SK-N-SH treated with all-trans-retinoic acid at 6 μM for 48 hours (cell line): Measurements from ENCODE around the gene CYP4F12.

Source experiments
- ATAC-seq: fragments of 200-7000 bp; cut with Tn5 transposase; 3 replicates; pipeline ENCODE4 v1.9.1; 2020; ENCODE audit warnings: mild to moderate bottlenecking, moderate library complexity
- ARNTL ChIP-seq: fragments of 450-650 bp; formaldehyde crosslinking; IDR thresholded peaks from 2 replicates; pipeline ENCODE4 v1.5.0; 2020; ENCODE audit warnings: low read depth, mild to moderate bottlenecking, moderate library complexity, borderline replicate concordance
- BACH2 ChIP-seq: fragments of 250-450 bp; sonication (Bioruptor Pico); IDR thresholded peaks from 2 replicates; pipeline ENCODE4 v1.9.0; 2021; ENCODE audit warnings: mild to moderate bottlenecking, borderline replicate concordance
- CREB5 ChIP-seq: fragments of 250-450 bp; sonication (Bioruptor Pico); IDR thresholded peaks from 2 replicates; pipeline ENCODE4 v1.5.1; 2020; ENCODE audit warnings: low read depth, mild to moderate bottlenecking, moderate library complexity
- CSDC2 ChIP-seq: fragments of 250-450 bp; sonication (Bioruptor Pico); IDR thresholded peaks from 2 replicates; pipeline ENCODE4 v1.5.0; 2020; ENCODE audit warnings: mild to moderate bottlenecking, moderate library complexity
- ESRRG ChIP-seq: fragments of 250-450 bp; sonication (Bioruptor Pico); IDR thresholded peaks from 2 replicates; pipeline ENCODE4 v1.6.1; 2021; ENCODE audit warnings: mild to moderate bottlenecking
- GLIS3 ChIP-seq: fragments of 250-450 bp; sonication (Bioruptor Pico); IDR thresholded peaks from 2 replicates; pipeline ENCODE4 v1.5.0; 2020; ENCODE audit warnings: mild to moderate bottlenecking, moderate library complexity
- ISL1 ChIP-seq: fragments of 250-450 bp; sonication (Bioruptor Pico); IDR thresholded peaks from 2 replicates; pipeline ENCODE4 v2.1.2; 2022; ENCODE audit warnings: mild to moderate bottlenecking, moderate library complexity
- OSR1 ChIP-seq: fragments of 250-450 bp; sonication (Bioruptor Pico); IDR thresholded peaks from 2 replicates; pipeline ENCODE4 v1.8.0; 2022; ENCODE audit warnings: moderate library complexity, mild to moderate bottlenecking, inconsistent platforms
- POU6F1 ChIP-seq: fragments of 250-450 bp; sonication (Bioruptor Pico); IDR thresholded peaks from 2 replicates; pipeline ENCODE4 v1.8.0; 2021; ENCODE audit warnings: low read depth, mild to moderate bottlenecking, moderate library complexity, borderline replicate concordance
- PPARA ChIP-seq: fragments of 250-450 bp; sonication (Bioruptor Pico); IDR thresholded peaks from 2 replicates; pipeline ENCODE4 v1.5.0; 2020; ENCODE audit warnings: mild to moderate bottlenecking, borderline replicate concordance
- RARB ChIP-seq: fragments of 250-450 bp; sonication (Bioruptor Pico); IDR thresholded peaks from 2 replicates; pipeline ENCODE4 v1.8.0; 2021; ENCODE audit warnings: mild to moderate bottlenecking, moderate library complexity
- TCF4 ChIP-seq: fragments of 250-450 bp; sonication (Bioruptor Pico); IDR thresholded peaks from 2 replicates; pipeline ENCODE4 v1.8.0; 2021; ENCODE audit warnings: mild to moderate bottlenecking, moderate library complexity, borderline replicate concordance
- ZC3H10 ChIP-seq: fragments of 250-450 bp; sonication (Bioruptor Pico); IDR thresholded peaks from 2 replicates; pipeline ENCODE4 v1.5.1; 2021; ENCODE audit warnings: mild to moderate bottlenecking, moderate library complexity
- ZFP3 ChIP-seq: fragments of 250-450 bp; sonication (Bioruptor Pico); IDR thresholded peaks from 2 replicates; pipeline ENCODE4 v1.5.0; 2020; ENCODE audit warnings: mild to moderate bottlenecking, moderate library complexity
- ZFP30 ChIP-seq: fragments of 450-650 bp; formaldehyde crosslinking; IDR thresholded peaks from 2 replicates; pipeline ENCODE4 v1.5.0; 2022; ENCODE audit warnings: mild to moderate bottlenecking, moderate library complexity
- ZNF70 ChIP-seq: fragments of 450-650 bp; formaldehyde crosslinking; IDR thresholded peaks from 2 replicates; pipeline ENCODE4 v1.5.0; 2020; ENCODE audit warnings: mild to moderate bottlenecking, moderate library complexity
- ZNF8 ChIP-seq: fragments of 450-650 bp; formaldehyde crosslinking; IDR thresholded peaks from 2 replicates; pipeline ENCODE4 v1.5.0; 2020; ENCODE audit warnings: mild to moderate bottlenecking, moderate library complexity
- TF ChIP-seq, protein P1 (sequence below): fragments of 250-450 bp; sonication (Bioruptor Pico); IDR thresholded peaks from 2 replicates; pipeline ENCODE4 v1.8.0; 2020; ENCODE audit warnings: mild to moderate bottlenecking, moderate library complexity, borderline replicate concordance
- TF ChIP-seq, protein P2 (sequence below): fragments of 250-450 bp; sonication (Bioruptor Pico); IDR thresholded peaks from 2 replicates; pipeline ENCODE4 v1.5.1; 2021; ENCODE audit warnings: mild to moderate bottlenecking, moderate library complexity
- TF ChIP-seq, protein P3 (sequence below): fragments of 250-450 bp; sonication (Bioruptor Pico); IDR thresholded peaks from 2 replicates; pipeline ENCODE4 v1.5.0; 2020; ENCODE audit warnings: mild to moderate bottlenecking, moderate library complexity

Gene CYP4F12

DNA sequence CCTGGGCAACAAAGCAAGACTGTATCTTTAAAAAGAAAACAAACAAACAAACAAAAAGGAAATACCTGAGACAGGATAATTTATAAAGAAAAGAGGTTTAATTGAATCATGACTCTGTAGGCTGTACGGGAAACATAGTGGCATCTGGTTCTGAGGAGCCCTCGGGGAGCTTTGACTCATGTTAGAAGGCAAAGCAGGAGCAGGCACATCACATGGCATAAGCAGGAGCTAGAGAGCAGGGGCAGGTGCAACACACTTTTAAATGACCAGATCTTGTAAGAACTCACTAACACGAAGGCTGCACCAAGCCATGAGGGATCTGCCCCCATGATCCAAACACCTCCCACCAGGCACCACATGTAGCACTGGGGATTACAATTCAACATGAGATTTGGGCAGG, 41.8 kb downstream of the CYP4F12 start:
- TF ChIP-seq ZC3H10 (CRISPR knock-in tag) (no peak), TCF4 (no peak)
- TF ChIP-seq, protein P1, sequence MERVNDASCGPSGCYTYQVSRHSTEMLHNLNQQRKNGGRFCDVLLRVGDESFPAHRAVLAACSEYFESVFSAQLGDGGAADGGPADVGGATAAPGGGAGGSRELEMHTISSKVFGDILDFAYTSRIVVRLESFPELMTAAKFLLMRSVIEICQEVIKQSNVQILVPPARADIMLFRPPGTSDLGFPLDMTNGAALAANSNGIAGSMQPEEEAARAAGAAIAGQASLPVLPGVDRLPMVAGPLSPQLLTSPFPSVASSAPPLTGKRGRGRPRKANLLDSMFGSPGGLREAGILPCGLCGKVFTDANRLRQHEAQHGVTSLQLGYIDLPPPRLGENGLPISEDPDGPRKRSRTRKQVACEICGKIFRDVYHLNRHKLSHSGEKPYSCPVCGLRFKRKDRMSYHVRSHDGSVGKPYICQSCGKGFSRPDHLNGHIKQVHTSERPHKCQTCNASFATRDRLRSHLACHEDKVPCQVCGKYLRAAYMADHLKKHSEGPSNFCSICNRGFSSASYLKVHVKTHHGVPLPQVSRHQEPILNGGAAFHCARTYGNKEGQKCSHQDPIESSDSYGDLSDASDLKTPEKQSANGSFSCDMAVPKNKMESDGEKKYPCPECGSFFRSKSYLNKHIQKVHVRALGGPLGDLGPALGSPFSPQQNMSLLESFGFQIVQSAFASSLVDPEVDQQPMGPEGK (CRISPR knock-in tag), result no peak
- ATAC-seq, result no peak

DNA sequence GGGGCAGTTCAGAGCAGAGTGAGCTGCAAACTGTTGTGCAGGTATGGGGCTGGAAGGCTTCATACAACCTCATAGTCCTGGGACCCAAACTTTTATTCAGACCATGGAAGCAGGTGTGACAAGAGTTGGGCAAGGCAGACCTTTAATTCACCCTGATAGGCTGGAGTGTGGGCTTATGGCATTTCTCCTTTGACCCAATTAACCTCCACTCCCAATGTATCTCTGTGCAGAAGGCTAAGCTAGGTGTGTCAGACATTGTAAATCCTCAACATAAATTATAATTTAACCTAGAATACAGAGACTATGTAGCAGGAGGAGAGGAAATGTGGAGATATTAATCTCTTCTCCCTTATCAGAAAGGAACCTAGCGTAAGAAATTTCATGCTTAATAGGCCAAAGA, 42.8 kb downstream of the CYP4F12 start:
- TF ChIP-seq RARB (CRISPR knock-in tag) (no peak), TCF4 (no peak), POU6F1 (CRISPR knock-in tag) (no peak), CREB5 (CRISPR knock-in tag) (no peak), PPARA (no peak), ZFP3 (no peak), ESRRG (CRISPR knock-in tag) (no peak), CSDC2 (CRISPR knock-in tag) (no peak), ZNF70 (CRISPR knock-in tag) (no peak), ARNTL (CRISPR knock-in tag) (no peak), GLIS3 (no peak), OSR1 (CRISPR knock-in tag) (no peak), ISL1 (CRISPR knock-in tag) (no peak), ZC3H10 (CRISPR knock-in tag) (no peak), BACH2 (CRISPR knock-in tag) (no peak), ZFP30 (CRISPR knock-in tag) (no peak)
- TF ChIP-seq, protein P1 (CRISPR knock-in tag), result no peak
- TF ChIP-seq, protein P2, sequence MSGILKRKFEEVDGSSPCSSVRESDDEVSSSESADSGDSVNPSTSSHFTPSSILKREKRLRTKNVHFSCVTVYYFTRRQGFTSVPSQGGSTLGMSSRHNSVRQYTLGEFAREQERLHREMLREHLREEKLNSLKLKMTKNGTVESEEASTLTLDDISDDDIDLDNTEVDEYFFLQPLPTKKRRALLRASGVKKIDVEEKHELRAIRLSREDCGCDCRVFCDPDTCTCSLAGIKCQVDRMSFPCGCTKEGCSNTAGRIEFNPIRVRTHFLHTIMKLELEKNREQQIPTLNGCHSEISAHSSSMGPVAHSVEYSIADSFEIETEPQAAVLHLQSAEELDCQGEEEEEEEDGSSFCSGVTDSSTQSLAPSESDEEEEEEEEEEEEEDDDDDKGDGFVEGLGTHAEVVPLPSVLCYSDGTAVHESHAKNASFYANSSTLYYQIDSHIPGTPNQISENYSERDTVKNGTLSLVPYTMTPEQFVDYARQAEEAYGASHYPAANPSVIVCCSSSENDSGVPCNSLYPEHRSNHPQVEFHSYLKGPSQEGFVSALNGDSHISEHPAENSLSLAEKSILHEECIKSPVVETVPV (CRISPR knock-in tag), result no peak
- TF ChIP-seq, protein P3, sequence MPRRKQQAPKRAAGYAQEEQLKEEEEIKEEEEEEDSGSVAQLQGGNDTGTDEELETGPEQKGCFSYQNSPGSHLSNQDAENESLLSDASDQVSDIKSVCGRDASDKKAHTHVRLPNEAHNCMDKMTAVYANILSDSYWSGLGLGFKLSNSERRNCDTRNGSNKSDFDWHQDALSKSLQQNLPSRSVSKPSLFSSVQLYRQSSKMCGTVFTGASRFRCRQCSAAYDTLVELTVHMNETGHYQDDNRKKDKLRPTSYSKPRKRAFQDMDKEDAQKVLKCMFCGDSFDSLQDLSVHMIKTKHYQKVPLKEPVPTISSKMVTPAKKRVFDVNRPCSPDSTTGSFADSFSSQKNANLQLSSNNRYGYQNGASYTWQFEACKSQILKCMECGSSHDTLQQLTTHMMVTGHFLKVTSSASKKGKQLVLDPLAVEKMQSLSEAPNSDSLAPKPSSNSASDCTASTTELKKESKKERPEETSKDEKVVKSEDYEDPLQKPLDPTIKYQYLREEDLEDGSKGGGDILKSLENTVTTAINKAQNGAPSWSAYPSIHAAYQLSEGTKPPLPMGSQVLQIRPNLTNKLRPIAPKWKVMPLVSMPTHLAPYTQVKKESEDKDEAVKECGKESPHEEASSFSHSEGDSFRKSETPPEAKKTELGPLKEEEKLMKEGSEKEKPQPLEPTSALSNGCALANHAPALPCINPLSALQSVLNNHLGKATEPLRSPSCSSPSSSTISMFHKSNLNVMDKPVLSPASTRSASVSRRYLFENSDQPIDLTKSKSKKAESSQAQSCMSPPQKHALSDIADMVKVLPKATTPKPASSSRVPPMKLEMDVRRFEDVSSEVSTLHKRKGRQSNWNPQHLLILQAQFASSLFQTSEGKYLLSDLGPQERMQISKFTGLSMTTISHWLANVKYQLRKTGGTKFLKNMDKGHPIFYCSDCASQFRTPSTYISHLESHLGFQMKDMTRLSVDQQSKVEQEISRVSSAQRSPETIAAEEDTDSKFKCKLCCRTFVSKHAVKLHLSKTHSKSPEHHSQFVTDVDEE (CRISPR knock-in tag), result no peak
- no peak for ATAC-seq

DNA sequence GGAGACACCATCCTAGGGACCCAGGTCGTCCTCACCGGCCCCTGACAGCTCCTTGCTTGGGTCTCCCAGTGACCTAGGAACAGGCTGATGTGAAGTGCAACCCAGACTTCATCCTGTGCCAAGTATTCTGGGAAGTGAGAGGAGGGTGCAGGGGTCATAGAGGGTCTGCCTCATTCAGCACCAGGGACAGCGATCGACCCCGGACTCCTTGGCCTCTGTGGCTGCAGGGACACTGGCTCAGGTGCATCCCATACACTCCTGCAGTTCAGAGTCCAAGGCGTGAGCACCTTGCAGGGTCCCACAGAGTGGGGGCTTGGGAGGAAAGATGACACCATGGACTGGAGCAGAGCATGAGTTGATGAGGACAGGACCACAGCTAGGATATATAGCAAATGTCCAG, 44.9 kb downstream of the CYP4F12 start:
- TF ChIP-seq ZFP30 (CRISPR knock-in tag), result no peak
- TF ChIP-seq CSDC2 (CRISPR knock-in tag), result no peak
- no peak for TF ChIP-seq TCF4
- no peak for TF ChIP-seq ZNF8
- TF ChIP-seq, protein P2 (CRISPR knock-in tag), result no peak
- ATAC-seq, result no peak
